ENCODE data around the gene LMO7.

GRCh38 chr13:75908141-75908540 is 272.0 kb downstream of the LMO7 start:
- TF ChIP-seq CTCF (IDR thresholded peaks at IDR 0.05) (no peak), POLR2A (IDR thresholded peaks at IDR 0.05) (no peak)
